ENCODE results near the gene SLC25A51.
"Not testable (repeated sequence)": the region's sequence is repeated elsewhere in the genome, so short reads cannot be mapped to it uniquely, and the experiment has no call there.

SLC25A51 gene

DNA sequence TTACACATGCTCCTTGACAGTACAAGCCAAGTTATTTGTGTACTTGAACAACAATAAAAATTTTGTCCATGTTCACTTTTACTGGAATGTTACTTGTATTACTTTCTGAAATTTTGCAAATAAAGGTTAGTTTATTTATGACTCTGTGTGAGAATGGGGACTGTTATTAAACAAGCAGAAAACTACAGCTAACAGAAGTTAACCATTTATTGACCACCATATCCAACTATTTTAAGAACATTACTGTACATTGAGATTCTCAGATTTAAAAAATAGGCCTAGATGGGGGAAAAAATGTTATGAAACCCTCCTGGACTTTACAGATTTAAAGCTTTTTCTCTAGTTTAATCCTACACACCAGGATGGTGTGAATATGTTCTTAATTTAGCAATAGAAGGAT is 1.8 kb downstream of the SLC25A51 start:
- no peak for DNase-seq

DNA sequence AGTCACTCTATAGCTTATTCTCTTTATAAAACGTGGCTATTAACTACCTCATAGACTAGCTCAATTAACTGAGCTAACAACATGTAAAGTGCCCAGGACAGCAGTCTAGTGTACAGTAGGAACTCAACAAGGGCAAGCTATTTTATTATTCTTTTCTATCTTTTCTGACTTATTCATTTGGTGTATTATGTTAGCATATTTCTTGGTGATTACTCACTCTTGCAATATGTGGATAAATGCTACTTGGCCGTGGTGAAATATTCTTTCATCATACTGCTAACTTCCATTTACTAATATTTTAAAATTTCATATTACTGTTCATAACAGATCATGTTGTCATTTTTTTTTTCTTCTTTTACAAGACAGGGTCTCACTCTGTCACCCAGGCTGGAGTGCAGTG is 4.9 kb downstream of the SLC25A51 start:
- no peak for DNase-seq

DNA sequence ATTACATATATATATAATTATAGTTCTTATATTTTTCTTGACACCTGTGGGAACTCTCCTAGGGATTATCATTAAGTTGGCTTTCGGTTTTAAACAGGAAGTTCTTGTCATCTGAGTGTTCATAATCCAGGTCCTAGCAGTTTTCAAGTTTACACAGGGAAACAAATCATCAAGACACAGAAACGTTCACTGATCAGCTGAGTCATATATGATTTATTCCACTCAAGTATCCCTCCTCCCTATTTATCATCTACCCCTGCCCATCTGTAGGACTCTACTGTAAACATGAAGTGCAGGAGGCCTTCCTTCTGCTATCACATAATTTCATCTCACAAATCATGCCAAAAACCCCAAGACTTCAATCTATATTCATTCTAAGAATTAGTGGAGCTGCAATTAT is 6.3 kb downstream of the SLC25A51 start:
- no peak for DNase-seq

GRCh38 chr9:37892063-37892462 is 11.9 kb downstream of the SLC25A51 start:
- no peak for DNase-seq

DNA sequence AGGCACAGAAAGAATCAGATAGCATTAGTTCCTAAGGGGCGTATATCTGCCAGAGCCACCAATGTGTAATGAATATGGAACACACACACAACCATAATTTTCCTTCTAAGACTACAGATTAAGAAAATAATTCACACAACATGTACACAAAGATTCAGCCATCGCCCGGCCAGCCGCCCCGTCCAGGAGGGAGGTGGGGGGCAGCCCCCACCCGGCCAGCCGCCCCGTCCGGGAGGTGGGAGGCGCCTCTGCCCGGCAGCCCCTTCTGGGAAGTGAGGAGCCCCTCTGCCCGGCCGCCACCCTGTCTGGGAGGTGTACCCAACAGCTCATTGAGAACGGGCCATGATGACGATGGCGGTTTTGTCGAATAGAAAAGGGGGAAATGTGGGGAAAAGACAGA is 12.9 kb downstream of the SLC25A51 start:
- not testable (repeated sequence) for DNase-seq

DNA sequence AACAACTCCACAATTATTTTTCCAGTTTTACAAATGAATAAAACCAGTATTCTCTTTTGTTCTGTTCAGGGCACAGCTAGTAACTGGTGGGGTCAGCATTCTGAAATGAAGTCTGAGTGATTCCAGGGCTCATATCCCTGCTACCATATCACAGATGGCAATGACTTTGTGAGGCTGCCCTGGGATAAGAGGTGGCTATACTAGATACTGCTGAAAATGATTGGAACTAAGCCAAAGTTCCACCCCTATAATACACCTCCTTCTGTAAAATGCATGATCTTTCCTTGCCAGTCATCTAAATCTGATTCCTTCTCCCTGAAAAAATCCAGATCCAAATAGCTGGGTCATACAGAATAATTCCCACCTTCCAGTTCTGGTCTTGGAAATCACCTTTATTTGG is 14.4 kb downstream of the SLC25A51 start:
- no peak for DNase-seq

GRCh38 chr9:37887977-37888583 is 15.8 kb downstream of the SLC25A51 start:
- not testable (repeated sequence) for DNase-seq

GRCh38 chr9:37880916-37881479 is 22.9 kb downstream of the SLC25A51 start:
- no peak for DNase-seq

DNA sequence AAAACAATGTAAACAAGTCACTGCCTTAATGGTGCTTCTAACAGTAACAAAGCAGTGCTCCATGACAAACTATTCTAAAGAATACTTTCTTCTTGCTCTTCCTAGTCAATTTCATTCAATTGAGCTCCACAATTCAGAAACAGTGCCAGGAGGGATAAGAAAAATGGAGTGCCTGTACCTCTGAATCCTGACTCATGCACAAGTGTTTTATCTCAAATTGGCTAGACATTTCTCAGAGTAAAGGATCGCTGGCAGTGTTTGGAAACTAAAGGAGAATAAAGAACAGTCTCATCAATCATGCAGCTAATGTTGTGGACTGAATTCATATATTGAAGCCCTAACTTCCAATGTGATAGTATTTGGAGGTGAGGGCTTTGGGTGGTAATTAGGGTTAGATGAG is 27.6 kb downstream of the SLC25A51 start:
- no peak for DNase-seq

DNA sequence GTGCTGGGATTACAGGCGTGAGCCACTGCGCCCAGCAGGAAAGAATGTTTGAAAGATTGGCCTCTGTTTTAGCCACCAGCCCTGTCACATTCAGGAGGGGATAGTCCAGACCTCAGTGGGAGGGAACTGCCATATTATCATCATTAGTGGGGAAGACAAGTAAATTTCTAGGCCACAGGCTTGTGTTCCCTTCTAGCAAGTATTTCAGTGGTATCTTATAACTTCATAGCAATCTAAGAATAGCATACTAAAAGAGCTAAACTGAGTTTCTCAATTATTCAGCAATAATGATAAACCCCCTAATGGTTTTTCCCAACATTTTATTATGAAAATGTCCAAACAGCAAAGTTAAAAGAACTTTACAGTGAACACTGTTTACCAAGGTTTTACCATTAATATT is 30.0 kb downstream of the SLC25A51 start:
- no peak for DNase-seq

DNA sequence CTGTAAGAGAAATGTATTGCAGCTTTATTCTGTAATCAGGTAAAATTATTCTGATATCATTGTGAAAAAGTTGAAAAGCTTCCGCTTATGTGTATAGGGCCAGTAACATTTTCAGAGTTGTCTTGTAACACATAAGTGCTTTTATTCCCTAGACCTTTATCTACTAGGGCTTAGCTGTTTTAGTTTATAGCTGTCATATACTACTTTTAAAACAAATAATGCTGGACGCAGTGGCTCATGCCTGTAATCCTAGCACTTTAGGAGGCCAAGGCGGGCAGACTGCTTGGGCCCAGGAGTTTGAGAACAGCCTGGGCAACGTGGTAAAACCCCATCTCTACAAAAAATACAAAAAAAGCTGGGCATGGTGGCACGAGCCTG is 33.1 kb downstream of the SLC25A51 start:
- no peak for DNase-seq

- DNase-seq = no peak
Measured at GRCh38 chr9:37870081-37870798, 33.7 kb downstream of the SLC25A51 start.

DNA sequence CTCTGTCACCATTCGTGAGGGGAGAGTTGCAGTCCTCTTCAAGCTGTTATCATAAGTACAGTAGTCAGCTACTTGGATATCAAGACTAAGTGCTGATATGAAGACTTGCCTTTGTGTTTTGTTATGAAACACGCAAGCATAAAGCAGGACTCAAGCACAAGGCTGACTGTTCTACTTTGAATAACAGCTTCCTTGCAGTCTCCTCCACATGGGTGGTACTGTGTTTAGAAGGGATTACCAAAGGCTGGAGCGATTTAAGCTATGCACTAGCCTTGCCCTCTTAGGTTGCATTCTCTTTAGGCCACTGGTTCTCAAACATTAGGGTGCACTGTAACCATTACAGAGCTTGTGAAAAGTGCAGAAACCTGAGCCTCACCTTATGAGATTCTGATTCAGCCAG is 41.4 kb downstream of the SLC25A51 start:
- DNase-seq = no peak

DNA sequence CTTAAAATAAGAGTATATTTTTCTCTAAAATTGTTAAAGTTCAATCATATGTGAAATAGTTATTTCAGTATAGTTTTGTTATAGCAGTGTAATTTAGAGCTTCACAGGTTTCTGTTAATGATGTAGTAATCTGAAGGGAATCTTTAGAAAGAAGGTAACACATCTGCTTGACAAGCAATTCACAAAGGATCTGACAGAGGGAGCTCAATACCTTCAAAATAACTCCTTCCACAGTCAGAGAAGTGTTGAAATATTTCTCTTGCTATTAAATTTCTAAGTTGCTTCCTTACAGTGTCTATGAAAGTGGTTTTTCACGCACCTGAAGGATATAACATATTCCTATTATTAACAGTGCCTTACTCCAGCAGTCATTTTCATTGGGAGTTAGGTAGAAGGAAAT is 44.9 kb downstream of the SLC25A51 start:
- no peak for DNase-seq

GRCh38 chr9:37856551-37856950 is 47.4 kb downstream of the SLC25A51 start:
- no peak for DNase-seq

GRCh38 chr9:37852222-37852621 is 51.7 kb downstream of the SLC25A51 start:
- no peak for DNase-seq

- DNase-seq = no peak
Measured at GRCh38 chr9:37840560-37841194, 63.2 kb downstream of the SLC25A51 start.

DNA sequence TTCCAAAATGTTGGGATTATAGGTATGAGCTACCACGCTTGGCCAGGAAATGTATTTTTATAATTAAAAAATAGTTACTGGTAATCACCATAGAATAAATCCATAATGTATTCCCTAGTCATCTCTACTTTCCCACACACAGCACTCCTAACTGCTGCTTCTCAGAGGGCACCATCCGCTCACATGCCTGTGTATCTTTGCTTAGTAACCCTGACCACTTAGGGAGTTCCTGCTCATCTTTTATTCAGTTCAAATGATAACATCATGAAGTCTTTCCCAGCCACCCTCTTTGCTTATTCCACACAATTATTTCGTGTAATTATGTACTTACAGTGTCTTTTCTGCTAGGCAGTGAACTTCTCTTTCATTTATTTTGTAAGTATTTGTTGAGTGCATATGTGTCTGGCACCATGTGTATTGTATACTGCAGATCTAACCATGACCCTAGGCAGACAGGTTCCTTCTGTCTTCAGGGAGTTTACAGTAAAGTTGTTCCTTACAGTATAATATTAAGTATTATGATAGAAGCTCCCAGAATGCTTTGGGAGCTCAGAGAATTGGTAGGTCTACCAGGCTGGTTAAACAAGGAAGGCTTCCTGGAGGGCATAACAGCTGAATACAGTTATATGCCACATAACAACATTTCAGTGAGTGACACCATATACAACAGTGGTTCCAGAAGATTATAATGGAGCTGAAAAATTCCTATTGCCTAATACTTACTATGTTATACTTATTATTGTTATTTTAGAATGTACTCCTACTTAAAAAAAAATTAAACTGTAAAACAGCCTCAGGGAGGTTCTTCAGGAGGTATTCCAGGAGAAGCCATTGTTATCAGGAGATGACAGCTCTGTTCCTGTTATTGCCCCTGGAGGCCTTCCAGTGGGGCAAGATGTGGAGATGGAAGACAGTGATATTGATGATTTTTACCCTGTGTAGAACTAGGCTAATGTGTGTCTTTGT is 64.1 kb downstream of the SLC25A51 start:
- no peak for DNase-seq

All from NCI-H2081 treated with DMSO at 0.1 percent for 48 hours (cell line).